GM21529 (cell line): ENCODE data around the gene TRIM49D1.
"Not testable (repeated sequence)": the region's sequence is repeated elsewhere in the genome, so short reads cannot be mapped to it uniquely, and the experiment has no call there.

ENCODE experiments used
- ATAC-seq: cut with Tn5 transposase; IDR thresholded peaks from one replicate; pipeline ENCODE4 v1.9.1; 2021; ENCODE audit not compliant: unreplicated experiment

Gene TRIM49D1

GRCh38 chr11:89922195-89922660 is at the start of gene TRIM49D1:
Gene TRIM49D1, minus strand, starts transcription at chr11:89922245. Its CDS starts 4,535 bp downstream, at chr11:89917710.
- ATAC-seq, result no peak

GRCh38 chr11:89965737-89966136 is 43.7 kb upstream of the TRIM49D1 start, which contains the start of gene TRIM64:
Gene TRIM64, plus strand, starts transcription at chr11:89966037. Its CDS starts 2,467 bp downstream, at chr11:89968504.
- ATAC-seq, result not testable (repeated sequence)

- not testable (repeated sequence) for ATAC-seq
These were observed 38.8 kb upstream of the TRIM49D1 start for GRCh38 chr11:89960833-89961232.

GRCh38 chr11:89923764-89924163 is 1.7 kb upstream of the TRIM49D1 start, which contains the start of gene TRIM49D2:
Gene TRIM49D2, plus strand, starts transcription at chr11:89924064. Its CDS starts 2,698 bp downstream, at chr11:89926762.
- ATAC-seq, result not testable (repeated sequence)

GRCh38 chr11:89900809-89901208 is 21.2 kb downstream of the TRIM49D1 start:
- ATAC-seq, result not testable (repeated sequence)

- not testable (repeated sequence) for ATAC-seq
These were observed 28.8 kb downstream of the TRIM49D1 start for GRCh38 chr11:89893245-89893644.

GRCh38 chr11:89877511-89877910 is 44.5 kb downstream of the TRIM49D1 start:
- not testable (repeated sequence) for ATAC-seq

GRCh38 chr11:89872588-89872987 is 49.5 kb downstream of the TRIM49D1 start:
- not testable (repeated sequence) for ATAC-seq

GRCh38 chr11:89865223-89865622 is 56.8 kb downstream of the TRIM49D1 start:
- not testable (repeated sequence) for ATAC-seq

GRCh38 chr11:89863906-89864704 is 57.9 kb downstream of the TRIM49D1 start:
- ATAC-seq, result not testable (repeated sequence)
